DMS 273 treated with DMSO at 0.1 percent for 48 hours (cell line): ENCODE data around the gene OPHN1.

Experiments used
- DNase-seq: peaks from one replicate; lab custom pipeline; 2025; lab: John Stamatoyannopoulos, UW

The OPHN1 gene

GRCh38 chrX:68433155-68433980 is at the start of gene OPHN1:
Gene OPHN1, minus strand, starts transcription at chrX:68433495. Its CDS starts 475 bp downstream, at chrX:68433020.
- DNase-seq: no peak

- no peak for DNase-seq
Measured at GRCh38 chrX:68480969-68481368, 47.7 kb upstream of the OPHN1 start.

GRCh38 chrX:68464796-68465195 is 31.5 kb upstream of the OPHN1 start:
- DNase-seq: no peak

- DNase-seq: no peak
Measured at GRCh38 chrX:68463880-68464279, 30.6 kb upstream of the OPHN1 start.

GRCh38 chrX:68462653-68463052 is 29.4 kb upstream of the OPHN1 start:
- peak; percentile 16 for DNase-seq

- DNase-seq: no peak
Measured at GRCh38 chrX:68462197-68462596, 28.9 kb upstream of the OPHN1 start.

- no peak for DNase-seq
Measured at GRCh38 chrX:68461576-68461975, 28.3 kb upstream of the OPHN1 start.

GRCh38 chrX:68461093-68461492 is 27.8 kb upstream of the OPHN1 start:
- no peak for DNase-seq

GRCh38 chrX:68455151-68455510 is 21.8 kb upstream of the OPHN1 start:
- no peak for DNase-seq

GRCh38 chrX:68454476-68455150 is 21.3 kb upstream of the OPHN1 start:
- no peak for DNase-seq

GRCh38 chrX:68451720-68452119 is 18.4 kb upstream of the OPHN1 start:
- no peak for DNase-seq

- no peak for DNase-seq
Measured at GRCh38 chrX:68443155-68443868, 10.0 kb upstream of the OPHN1 start.

- peak; percentile 69 for DNase-seq
Measured at GRCh38 chrX:68440940-68441339, 7.6 kb upstream of the OPHN1 start.

- DNase-seq: no peak
Measured at GRCh38 chrX:68440442-68440841, 7.1 kb upstream of the OPHN1 start.

- DNase-seq: no peak
Measured at GRCh38 chrX:68439341-68439740, 6.0 kb upstream of the OPHN1 start.

- no peak for DNase-seq
Measured at GRCh38 chrX:68438575-68438974, 5.3 kb upstream of the OPHN1 start.

GRCh38 chrX:68433981-68434299 is 645 bp upstream of the OPHN1 start:
- DNase-seq: no peak

GRCh38 chrX:68432648-68433047 is 647 bp downstream of the OPHN1 start:
- no peak for DNase-seq

GRCh38 chrX:68431836-68432235 is 1.5 kb downstream of the OPHN1 start:
- no peak for DNase-seq

GRCh38 chrX:68429216-68429615 is 4.1 kb downstream of the OPHN1 start:
- no peak for DNase-seq

- DNase-seq: no peak
Measured at GRCh38 chrX:68428431-68428830, 4.9 kb downstream of the OPHN1 start.

GRCh38 chrX:68424719-68425118 is 8.6 kb downstream of the OPHN1 start:
- DNase-seq: no peak

GRCh38 chrX:68422478-68422877 is 10.8 kb downstream of the OPHN1 start:
- no peak for DNase-seq
